K562 (cell line): Measurements from ENCODE around the gene PHAX. TPM values are rescaled to one million over a fixed set of nuclear protein-coding genes. Genes with fewer than 3 reads are reported as not detected.

Source experiments
- CCNT2 ChIP-seq: IDR thresholded peaks from 2 replicates; pipeline ENCODE4 v1.6.1; 2011; ENCODE audit warnings: borderline replicate concordance, low read depth, mild to moderate bottlenecking, moderate library complexity, mixed read lengths, low read length; ENCODE audit not compliant: insufficient read length; ENCODE audit errors: extremely low read depth
- EP300 ChIP-seq: IDR thresholded peaks from 2 replicates; pipeline ENCODE4 v1.6.1; 2012; ENCODE audit warnings: low read length, improper control_type of control experiment
- GATAD2A ChIP-seq: fragments of 450-650 bp; IDR thresholded peaks from 2 replicates; pipeline ENCODE4 v1.6.1; 2017
- HNRNPL ChIP-seq: fragments of 200-400 bp; formaldehyde crosslinking; IDR thresholded peaks from 2 replicates; pipeline ENCODE4 v1.6.1; 2017; ENCODE audit warnings: low read depth, mild to moderate bottlenecking, low read length
- HNRNPLL ChIP-seq: fragments of 200-400 bp; formaldehyde crosslinking; IDR thresholded peaks from 2 replicates; pipeline ENCODE4 v1.6.1; 2017; ENCODE audit warnings: low read length, low read depth, mild to moderate bottlenecking; ENCODE audit not compliant: poor library complexity, severe bottlenecking
- NFYB ChIP-seq: IDR thresholded peaks from 2 replicates; pipeline ENCODE4 v1.6.1; 2011; ENCODE audit warnings: mild to moderate bottlenecking, moderate library complexity; ENCODE audit not compliant: insufficient read length; ENCODE audit errors: extremely low read depth
- PHF21A ChIP-seq: fragments of 450-650 bp; IDR thresholded peaks from 2 replicates; pipeline ENCODE4 v1.6.1; 2017; ENCODE audit warnings: low read depth, borderline replicate concordance
- POLR2G ChIP-seq: fragments of 200-400 bp; formaldehyde crosslinking; IDR thresholded peaks from 2 replicates; pipeline ENCODE4 v1.6.1; 2017; ENCODE audit warnings: low read depth, mild to moderate bottlenecking, antibody characterized with exemption, low read length, moderate library complexity
- PYGO2 ChIP-seq: fragments of 450-650 bp; IDR thresholded peaks from 2 replicates; pipeline ENCODE4 v1.6.1; 2016; ENCODE audit warnings: mild to moderate bottlenecking, missing genetic modification characterization, moderate library complexity, missing compliant biosample characterization
- RBM22 ChIP-seq: fragments of 200-400 bp; formaldehyde crosslinking; IDR thresholded peaks from 2 replicates; pipeline ENCODE4 v1.6.1; 2018; ENCODE audit warnings: low read length, low read depth; ENCODE audit not compliant: poor library complexity, severe bottlenecking
- RBM34 ChIP-seq: fragments of 200-400 bp; formaldehyde crosslinking; IDR thresholded peaks from 2 replicates; pipeline ENCODE4 v1.6.1; 2018; ENCODE audit warnings: low read length, borderline replicate concordance; ENCODE audit not compliant: insufficient read depth
- REST ChIP-seq, 2 experiments: fragments of 450-650 bp; formaldehyde crosslinking in 1 of 2; IDR thresholded peaks; 2 replicates each; pipeline versions ENCODE4 v1.4.0 to v1.6.1; 2014 to 2020; ENCODE audit warnings: mild to moderate bottlenecking in 2 of 2, borderline replicate concordance in 1 of 2, low read depth in 1 of 2
- SIN3A ChIP-seq, 2 experiments: fragments of 150-350 bp in 1 of 2; IDR thresholded peaks; 2 replicates each; pipeline ENCODE4 v1.6.1; 2011 to 2016; ENCODE audit warnings: borderline replicate concordance in 2 of 2, low read depth in 2 of 2, low read length in 2 of 2, mild to moderate bottlenecking in 2 of 2, moderate library complexity in 2 of 2; ENCODE audit not compliant: control insufficient read depth in 1 of 2
- XRCC5 ChIP-seq: fragments of 200-400 bp; formaldehyde crosslinking; IDR thresholded peaks from 2 replicates; pipeline ENCODE4 v1.6.1; 2017; ENCODE audit warnings: low read depth, mild to moderate bottlenecking, low read length
- ZNF143 ChIP-seq: sonication (generic); formaldehyde crosslinking; IDR thresholded peaks from 2 replicates; pipeline ENCODE4 v1.9.0; 2022; ENCODE audit warnings: mild to moderate bottlenecking, missing genetic modification reagents
- polyA plus RNA-seq, 8 experiments: library from polyadenylated mRNA; depleted of rRNA in 4 of 8; stranded (reverse) in 5 of 8; unstranded in 3 of 8; fragments of >200 nt; fragmentation: Nextera tagmentation in 2 of 8; fragmentation: Illumina TruSeq in 1 of 8; extraction: Ambion mirVana in 2 of 8; extraction: Trizol in 1 of 8; gene quantifications; 2 replicates each; pipeline versions ENCODE4 v1.2.1 to v1.2.3, GENCODE V29; 2011 to 2014; ENCODE audit warnings: inconsistent platforms in 1 of 8, missing spikeins in 1 of 8
- total RNA-seq, 7 experiments: library from RNA; depleted of rRNA in 6 of 7; stranded (reverse); fragments of >200 nt in 6 of 7; fragmentation: Illumina TruSeq in 2 of 7; extraction: Trizol in 2 of 7; gene quantifications; 2 replicates each; pipeline versions ENCODE4 v1.2.1 to v1.2.3, GENCODE V29; 2011 to 2021; ENCODE audit warnings: low replicate concordance in 1 of 7
- TF ChIP-seq, protein P1 (sequence below): sonication (generic); formaldehyde crosslinking; IDR thresholded peaks from 2 replicates; pipeline ENCODE4 v1.8.1; 2023; ENCODE audit warnings: mild to moderate bottlenecking, missing genetic modification reagents

The PHAX gene
- total and polyA plus RNA-seq, 9 of the 15 experiments (the other 6 are each of a cell fraction or from before 2014, with no cell fraction given): 20.2 to 59.8 (median 43.5) TPM

DNA sequence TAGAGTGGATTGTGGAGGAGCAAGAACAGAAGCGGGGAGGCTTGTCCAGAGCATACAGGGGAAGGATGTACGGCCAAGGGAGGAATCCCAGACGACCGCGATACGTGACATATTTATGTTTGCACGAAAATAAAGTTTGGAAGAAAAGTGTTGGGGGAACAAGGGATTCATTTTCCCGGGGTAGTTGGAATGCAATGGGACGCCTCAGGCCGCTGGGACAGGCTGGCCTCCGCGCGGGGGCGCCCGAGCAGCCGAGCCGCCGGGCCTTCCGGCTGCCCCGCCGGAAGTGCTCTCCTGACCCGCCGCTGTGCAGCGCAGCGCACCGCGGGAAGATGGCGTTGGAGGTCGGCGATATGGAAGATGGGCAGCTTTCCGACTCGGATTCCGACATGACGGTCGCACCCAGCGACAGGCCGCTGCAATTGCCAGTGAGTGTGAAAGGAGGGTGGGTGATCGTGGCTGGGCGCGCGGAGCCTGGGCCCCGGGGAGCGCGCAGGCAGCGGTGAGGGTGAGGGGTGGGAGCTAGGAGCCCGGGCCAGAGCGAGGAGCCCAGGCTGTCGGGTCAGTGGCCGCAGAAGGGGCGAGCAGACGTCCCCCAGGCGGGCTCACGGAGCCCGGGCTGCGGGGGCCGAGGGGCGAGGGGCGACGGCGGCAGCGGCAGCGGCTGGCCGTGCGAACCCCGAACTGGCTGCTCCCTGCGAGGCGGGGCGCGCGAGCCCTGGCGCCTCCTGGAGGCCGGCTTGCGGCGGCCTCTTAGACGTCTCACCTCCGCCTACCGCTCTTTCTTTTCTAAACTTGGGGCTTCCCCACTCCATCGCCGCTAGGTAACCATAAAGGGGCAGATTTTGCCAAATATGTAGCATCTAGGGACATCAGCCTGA, at the start of gene PHAX (continued):
- TF ChIP-seq NFYB (no peak), ZNF143 (no peak; the same call in 1 of the 2 replicates), PYGO2 (tag) (no peak), HNRNPL (0 out of 2 replicates have a peak, but pooled peaks have one; percentile 26), POLR2G (peak; percentile 94), HNRNPLL (peak; percentile 80), REST (IDR thresholded peaks at IDR 0.05; ENCODE audit: borderline replicate concordance) (peak; percentile 43), REST (CRISPR knock-in tag; IDR thresholded peaks at IDR 0.05; ENCODE audit: low read depth) (no peak), CCNT2 (peak; percentile 52), XRCC5 (peak; percentile 26; the same call in 1 of the 2 replicates), SIN3A (IDR thresholded peaks at IDR 0.05; ENCODE audit: borderline replicate concordance in 2 of 2, control insufficient read depth in 1 of 2, low read depth in 2 of 2, low read length in 2 of 2) (peak; percentile 44 to 61; a peak in 2 of 4 replicates), PHF21A (peak; percentile 72; the same call in 1 of the 2 replicates), EP300 (0 out of 2 replicates have a peak, but pooled peaks have one; percentile 23), RBM34 (0 out of 2 replicates have a peak, but pooled peaks have one; percentile 24), RBM22 (peak; percentile 65), GATAD2A (0 out of 2 replicates have a peak, but pooled peaks have one; percentile 15)
- TF ChIP-seq, protein P1, sequence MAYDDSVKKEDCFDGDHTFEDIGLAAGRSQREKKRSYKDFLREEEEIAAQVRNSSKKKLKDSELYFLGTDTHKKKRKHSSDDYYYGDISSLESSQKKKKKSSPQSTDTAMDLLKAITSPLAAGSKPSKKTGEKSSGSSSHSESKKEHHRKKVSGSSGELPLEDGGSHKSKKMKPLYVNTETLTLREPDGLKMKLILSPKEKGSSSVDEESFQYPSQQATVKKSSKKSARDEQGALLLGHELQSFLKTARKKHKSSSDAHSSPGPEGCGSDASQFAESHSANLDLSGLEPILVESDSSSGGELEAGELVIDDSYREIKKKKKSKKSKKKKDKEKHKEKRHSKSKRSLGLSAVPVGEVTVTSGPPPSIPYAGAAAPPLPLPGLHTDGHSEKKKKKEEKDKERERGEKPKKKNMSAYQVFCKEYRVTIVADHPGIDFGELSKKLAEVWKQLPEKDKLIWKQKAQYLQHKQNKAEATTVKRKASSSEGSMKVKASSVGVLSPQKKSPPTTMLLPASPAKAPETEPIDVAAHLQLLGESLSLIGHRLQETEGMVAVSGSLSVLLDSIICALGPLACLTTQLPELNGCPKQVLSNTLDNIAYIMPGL (CRISPR knock-in tag): peak; percentile 67
